GM12878 (cell line): ENCODE results near the gene LIX1L. TPM values are rescaled to one million over a fixed set of nuclear protein-coding genes. Genes with fewer than 3 reads are reported as not detected.
A peak's percentile ranks its signal among the peaks of the same experiment; 100 is the strongest.

Source experiments
- CTCF ChIP-seq, 3 experiments: IDR thresholded peaks in 2 of 3; conservative IDR thresholded peaks in 1 of 3; 2 replicates each; pipeline ENCODE4 v1.5.1; 2011; ENCODE audit warnings: low read depth in 3 of 3, low read length in 3 of 3, mild to moderate bottlenecking in 3 of 3, control low read depth in 2 of 3, moderate library complexity in 2 of 3, inconsistent platforms in 1 of 3, mixed read lengths in 1 of 3; ENCODE audit not compliant: control insufficient read depth in 2 of 3, insufficient read depth in 1 of 3; ENCODE audit errors: extremely low read depth in 1 of 3
- HDAC2 ChIP-seq: fragments of 200-600 bp; sonication (generic); IDR thresholded peaks from 2 replicates; pipeline ENCODE4 v1.6.1; 2017
- MXI1 ChIP-seq: fragments of 150-350 bp; IDR thresholded peaks from 2 replicates; pipeline ENCODE4 v1.6.1; 2011; ENCODE audit warnings: low read depth, mild to moderate bottlenecking, inconsistent platforms, low read length, improper control_type of control experiment
- NBN ChIP-seq: fragments of 450-650 bp; IDR thresholded peaks from 2 replicates; pipeline ENCODE4 v1.6.1; 2016
- ZBTB4 ChIP-seq: fragments of 450-650 bp; formaldehyde crosslinking; IDR thresholded peaks from 2 replicates; pipeline ENCODE4 v1.4.0; 2022; ENCODE audit warnings: mild to moderate bottlenecking, moderate library complexity
- ZBTB40 ChIP-seq: fragments of 450-650 bp; IDR thresholded peaks from 2 replicates; pipeline ENCODE4 v1.6.1; 2016; ENCODE audit warnings: mild to moderate bottlenecking, moderate library complexity, borderline replicate concordance
- polyA plus RNA-seq, 11 experiments: library from polyadenylated mRNA; depleted of rRNA in 4 of 11; unstranded in 6 of 11; stranded (reverse) in 5 of 11; fragments of >200 nt; fragmentation: Nextera tagmentation in 4 of 11; fragmentation: Illumina TruSeq in 1 of 11; extraction: Ambion mirVana in 4 of 11; extraction: Trizol in 1 of 11; gene quantifications; 1 replicate in 1 of 11; 2 replicates in 10 of 11; pipeline versions ENCODE4 v1.2.1 to v1.2.3, GENCODE V29; 2011 to 2016; ENCODE audit warnings: inconsistent platforms in 2 of 11, missing spikeins in 2 of 11, low read depth in 1 of 11
- total RNA-seq, 4 experiments: library from RNA; depleted of rRNA in 3 of 4; stranded (reverse); fragments of >200 nt in 3 of 4; fragmentation: Illumina TruSeq in 1 of 4; extraction: Trizol in 1 of 4; gene quantifications; 2 replicates each; pipeline versions ENCODE4 v1.2.1 to v1.2.3, GENCODE V29; 2013 to 2021

Gene LIX1L
- total and polyA plus RNA-seq, 10 of the 15 experiments (the other 5 are each of a cell fraction or from before 2014, with no cell fraction given), result 5.5 to 48.2 (median 15.3) TPM

GRCh38 chr1:145956781-145957442 lies 905 bp downstream of the LIX1L start (continued):
- TF ChIP-seq ZBTB40, result no peak
- no peak for TF ChIP-seq ZBTB4 (CRISPR knock-in tag)
- peak; percentile 52 for TF ChIP-seq MXI1
- TF ChIP-seq CTCF (IDR thresholded peaks at IDR 0.05 in 2 of 3, conservative IDR thresholded peaks at IDR 0.05 in 1 of 3; ENCODE audit: control insufficient read depth in 2 of 3, extremely low read depth in 1 of 3, insufficient read depth in 1 of 3, low read depth in 3 of 3, low read length in 3 of 3), result no peak
- no peak for TF ChIP-seq HDAC2
- TF ChIP-seq NBN, result no peak
